GM18907 (cell line): ENCODE measurements around the gene TCAF1.
"Not testable (repeated sequence)": the region's sequence is repeated elsewhere in the genome, so short reads cannot be mapped to it uniquely, and the experiment has no call there.

ENCODE experiments used
- ATAC-seq: cut with Tn5 transposase; IDR thresholded peaks from one replicate; pipeline ENCODE4 v1.9.1; 2021; ENCODE audit warnings: mild to moderate bottlenecking, moderate library complexity; ENCODE audit not compliant: unreplicated experiment

Gene TCAF1

DNA sequence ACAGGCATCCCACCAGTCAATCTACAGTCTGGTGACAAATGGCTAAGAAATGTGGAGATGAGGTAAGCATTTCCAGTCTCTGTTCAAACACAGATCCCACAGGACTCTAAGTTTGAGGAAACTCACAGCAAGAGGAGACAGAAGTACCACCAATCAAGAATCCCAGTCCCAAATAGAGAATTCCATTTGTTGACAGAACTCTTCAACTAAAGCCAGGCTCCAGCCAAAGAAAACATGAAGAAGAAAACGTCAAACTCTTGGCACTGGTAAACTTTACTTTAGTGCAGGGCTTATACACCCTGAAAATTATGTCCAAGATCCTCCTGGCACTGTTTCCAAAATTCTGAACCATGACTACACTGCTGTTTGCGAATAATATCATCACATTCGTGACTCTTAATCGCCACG is 95.3 kb downstream of the TCAF1 start:
- ATAC-seq, result not testable (repeated sequence)
